ENCODE measurements around the gene DBN1. TPM values are rescaled to one million over a fixed set of nuclear protein-coding genes. Genes with fewer than 3 reads are reported as not detected.
"Not testable (repeated sequence)": the region's sequence is repeated elsewhere in the genome, so short reads cannot be mapped to it uniquely, and the experiment has no call there.

DBN1 gene
- total and polyA plus RNA-seq, 2 donors = 53.9 to 96.5 TPM

- Histone ChIP-seq H3K4me1 (ENCODE audit: insufficient read depth) (no peaks in the 10 kb centered on the region), H3K36me3 (ENCODE audit: insufficient read depth) (no peaks in the 10 kb centered on the region), H3K27ac (ENCODE audit: low read depth) (no peak overlapping the region), H3K4me3 (ENCODE audit: low read depth, low read length) (no peak overlapping the region)
- 73% methylated on average over 16 of the region's 16 CpGs for WGBS
- DNase-seq (ENCODE audit: extremely low spot score) = no peak
These were observed 17.6 kb upstream of the DBN1 start for GRCh38 chr5:177490992-177491391.

DNA sequence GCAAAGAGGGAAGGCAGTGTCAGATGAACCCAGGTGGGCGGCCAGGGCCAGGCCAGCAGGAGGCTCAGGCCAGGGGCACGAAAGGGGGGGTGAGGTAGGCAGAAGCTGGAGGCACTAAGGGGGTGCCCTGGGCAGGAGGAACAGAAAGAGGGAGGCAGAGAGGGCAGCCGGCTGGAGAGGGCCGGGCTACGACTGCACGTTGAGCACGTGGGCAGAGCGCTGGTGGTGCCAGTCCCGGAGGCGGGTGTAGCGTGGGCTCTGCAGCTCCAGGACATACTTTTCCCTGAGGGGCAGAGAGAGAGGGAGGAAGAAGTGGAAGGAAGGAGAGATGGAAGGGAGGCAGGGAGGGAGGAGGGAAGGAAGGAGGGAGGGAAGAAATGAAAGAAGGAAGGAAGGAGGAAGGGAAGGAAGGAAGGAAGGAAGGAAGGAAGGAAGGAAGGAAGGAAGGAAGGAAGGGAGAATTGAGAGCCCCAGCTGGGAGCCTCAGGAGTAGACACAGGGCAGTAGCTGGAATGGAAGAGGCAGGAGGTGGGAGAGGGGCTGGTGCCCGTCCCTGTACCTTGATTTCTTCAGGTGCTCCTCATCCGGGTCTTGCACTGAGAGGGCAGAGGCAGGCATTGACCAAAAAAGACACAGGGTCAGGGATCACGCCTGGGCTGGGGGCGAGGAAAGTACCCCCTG lies 17.0 kb upstream of the DBN1 start:
- Histone ChIP-seq H3K27ac (ENCODE audit: low read depth) (no peak overlapping the region), H3K4me3 (ENCODE audit: low read depth, low read length) (no peak overlapping the region), H3K4me1 (ENCODE audit: insufficient read depth) (no peaks in the 10 kb centered on the region), H3K36me3 (ENCODE audit: insufficient read depth) (no peaks in the 10 kb centered on the region)
- 65% methylated on average over 15 of the region's 15 CpGs for WGBS
- no peak for DNase-seq (ENCODE audit: extremely low spot score)

DNA sequence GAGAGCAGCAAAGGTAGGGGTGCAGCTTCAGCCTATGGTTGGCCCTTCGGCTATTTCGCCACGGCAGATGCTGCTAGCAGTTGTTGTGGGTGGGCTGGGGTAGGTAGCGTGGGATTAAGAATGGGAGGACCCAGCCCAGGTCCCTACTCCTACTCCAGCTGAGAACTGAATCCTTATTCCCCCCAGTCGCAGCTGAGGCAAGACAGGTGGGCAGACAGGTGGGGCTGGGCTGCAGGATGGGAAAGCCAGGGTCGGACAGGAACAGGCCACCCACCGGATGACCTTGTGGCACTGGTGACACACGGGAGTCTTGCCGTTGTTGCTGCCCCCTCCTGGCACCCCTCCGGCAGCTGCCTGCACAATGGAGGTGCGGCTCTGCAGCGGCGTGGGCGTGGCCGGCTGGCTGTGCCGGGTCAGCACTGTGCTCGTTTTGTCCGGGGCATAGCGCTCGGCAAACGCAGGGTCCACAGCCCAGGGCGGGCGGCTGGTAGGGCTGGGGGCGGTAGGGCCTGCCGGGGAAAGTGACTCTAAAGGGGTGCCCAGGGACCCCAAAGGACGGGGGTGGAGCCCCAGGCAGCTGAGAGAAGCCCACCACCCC lies 15.8 kb upstream of the DBN1 start:
- Histone ChIP-seq H3K27ac (ENCODE audit: low read depth) (no peak overlapping the region), H3K4me3 (ENCODE audit: low read depth, low read length) (no peak overlapping the region), H3K36me3 (ENCODE audit: insufficient read depth) (no peaks in the 10 kb centered on the region), H3K4me1 (ENCODE audit: insufficient read depth) (no peaks in the 10 kb centered on the region)
- DNase-seq (ENCODE audit: extremely low spot score) = no peak
- 59% methylated on average over 26 of the region's 26 CpGs for WGBS

DNA sequence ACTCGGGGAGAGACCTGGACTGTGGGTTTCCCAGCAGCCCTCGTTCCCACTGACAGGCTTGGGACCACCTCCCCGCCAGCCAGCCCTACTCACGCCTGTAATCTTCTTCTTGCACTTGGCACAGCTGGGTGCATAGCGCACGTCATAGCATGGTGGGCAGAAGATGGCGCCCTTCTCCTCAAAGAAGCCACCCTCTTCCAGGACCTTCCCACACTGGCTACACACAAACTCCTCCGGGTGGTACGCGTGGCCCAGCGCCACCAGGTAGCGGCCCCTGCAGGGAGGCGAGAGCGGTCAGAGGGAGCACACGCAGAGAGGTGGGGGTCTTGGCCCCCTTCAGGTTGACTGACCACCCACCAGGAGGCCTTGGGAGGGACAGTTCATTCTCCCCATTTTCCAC lies 14.5 kb upstream of the DBN1 start:
- 80% methylated on average over 15 of the region's 15 CpGs for WGBS
- DNase-seq (ENCODE audit: extremely low spot score) = no peak
- no peaks in the 10 kb centered on the region for H3K4me1 ChIP-seq (ENCODE audit: insufficient read depth)
- H3K27ac ChIP-seq (ENCODE audit: low read depth) = no peak overlapping the region
- H3K4me3 ChIP-seq (ENCODE audit: low read depth, low read length) = no peak overlapping the region
- H3K36me3 ChIP-seq (ENCODE audit: insufficient read depth) = no peaks in the 10 kb centered on the region

DNA sequence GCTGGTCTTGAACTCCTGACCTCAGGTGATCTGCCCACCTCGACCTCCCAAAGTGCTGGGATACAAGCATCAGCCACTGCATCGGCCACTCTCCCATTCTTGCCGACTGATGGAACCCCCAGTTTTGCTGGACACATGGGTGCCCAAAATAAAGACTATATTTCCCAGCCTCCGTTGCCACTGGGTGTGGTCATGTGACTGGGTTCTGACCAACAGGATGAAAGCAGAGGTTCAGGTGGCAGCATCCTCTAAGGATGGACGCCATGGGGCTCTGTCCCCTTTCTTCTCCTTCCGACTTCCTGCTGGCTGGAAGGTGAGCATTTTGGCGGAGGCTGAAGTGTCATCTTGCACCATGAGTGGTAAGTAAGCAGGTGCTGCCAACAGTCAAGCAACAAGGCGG lies 13.7 kb upstream of the DBN1 start:
- WGBS = 86% methylated on average over 8 of the region's 8 CpGs
- H3K36me3 ChIP-seq (ENCODE audit: insufficient read depth) = no peaks in the 10 kb centered on the region
- no peak for DNase-seq (ENCODE audit: extremely low spot score)
- H3K4me3 ChIP-seq (ENCODE audit: low read depth, low read length) = no peak overlapping the region
- H3K27ac ChIP-seq (ENCODE audit: low read depth) = no peak overlapping the region
- no peaks in the 10 kb centered on the region for H3K4me1 ChIP-seq (ENCODE audit: insufficient read depth)

- DNase-seq (ENCODE audit: extremely low spot score) = no peak
- Histone ChIP-seq H3K36me3 (ENCODE audit: insufficient read depth) (no peaks in the 10 kb centered on the region), H3K4me3 (ENCODE audit: low read depth, low read length) (no peak overlapping the region), H3K4me1 (ENCODE audit: insufficient read depth) (no peaks in the 10 kb centered on the region), H3K27ac (ENCODE audit: low read depth) (no peak overlapping the region)
- 91% methylated on average over 3 of the region's 3 CpGs for WGBS
These were observed 12.8 kb upstream of the DBN1 start for GRCh38 chr5:177486256-177486655.

GRCh38 chr5:177485753-177486152 lies 12.3 kb upstream of the DBN1 start:
- 85% methylated on average over 3 of the region's 3 CpGs for WGBS
- not testable (repeated sequence) for H3K4me3 ChIP-seq (ENCODE audit: low read depth, low read length); H3K4me1 ChIP-seq (ENCODE audit: insufficient read depth); H3K36me3 ChIP-seq (ENCODE audit: insufficient read depth); H3K27ac ChIP-seq (ENCODE audit: low read depth); DNase-seq (ENCODE audit: extremely low spot score)

- Histone ChIP-seq H3K4me1 (ENCODE audit: insufficient read depth) (no peaks in the 10 kb centered on the region), H3K4me3 (ENCODE audit: low read depth, low read length) (no peak overlapping the region), H3K27ac (ENCODE audit: low read depth) (no peak overlapping the region), H3K36me3 (ENCODE audit: insufficient read depth) (no peaks in the 10 kb centered on the region)
- 63% methylated on average over 13 of the region's 13 CpGs for WGBS
- DNase-seq (ENCODE audit: extremely low spot score) = no peak
These were observed 11.6 kb upstream of the DBN1 start for GRCh38 chr5:177484902-177485549.

GRCh38 chr5:177483994-177484901 lies 10.8 kb upstream of the DBN1 start:
- 69% methylated on average over 22 of the region's 22 CpGs for WGBS
- no peak for DNase-seq (ENCODE audit: extremely low spot score)
- Histone ChIP-seq H3K36me3 (ENCODE audit: insufficient read depth) (no peaks in the 10 kb centered on the region), H3K4me1 (ENCODE audit: insufficient read depth) (no peaks in the 10 kb centered on the region), H3K4me3 (ENCODE audit: low read depth, low read length) (no peak overlapping the region), H3K27ac (ENCODE audit: low read depth) (no peak overlapping the region)

DNA sequence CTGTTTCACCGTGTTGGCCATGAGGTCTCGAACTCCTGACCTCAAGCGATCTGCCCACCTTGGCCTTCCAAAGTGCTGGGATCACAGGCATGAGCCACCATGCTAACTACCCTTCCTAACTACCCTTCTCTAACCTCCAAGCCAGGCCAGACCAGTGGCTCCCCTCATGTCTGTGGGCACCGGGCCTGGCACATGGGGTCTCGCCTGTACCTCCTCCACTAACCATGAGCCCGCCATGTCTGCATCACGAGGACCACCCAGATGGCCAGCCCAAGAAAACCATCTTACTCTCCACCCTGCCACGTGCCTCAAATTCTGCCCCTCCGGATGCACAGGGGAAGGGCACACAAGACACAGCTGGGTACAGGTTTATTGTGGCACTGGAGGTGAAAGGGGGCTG lies 9.6 kb upstream of the DBN1 start:
- Histone ChIP-seq H3K27ac (ENCODE audit: low read depth) (no peak overlapping the region), H3K4me1 (ENCODE audit: insufficient read depth) (no peaks in the 10 kb centered on the region), H3K36me3 (ENCODE audit: insufficient read depth) (no peaks in the 10 kb centered on the region), H3K4me3 (ENCODE audit: low read depth, low read length) (no peak overlapping the region)
- WGBS = 86% methylated on average over 9 of the region's 9 CpGs
- no peak for DNase-seq (ENCODE audit: extremely low spot score)

DNA sequence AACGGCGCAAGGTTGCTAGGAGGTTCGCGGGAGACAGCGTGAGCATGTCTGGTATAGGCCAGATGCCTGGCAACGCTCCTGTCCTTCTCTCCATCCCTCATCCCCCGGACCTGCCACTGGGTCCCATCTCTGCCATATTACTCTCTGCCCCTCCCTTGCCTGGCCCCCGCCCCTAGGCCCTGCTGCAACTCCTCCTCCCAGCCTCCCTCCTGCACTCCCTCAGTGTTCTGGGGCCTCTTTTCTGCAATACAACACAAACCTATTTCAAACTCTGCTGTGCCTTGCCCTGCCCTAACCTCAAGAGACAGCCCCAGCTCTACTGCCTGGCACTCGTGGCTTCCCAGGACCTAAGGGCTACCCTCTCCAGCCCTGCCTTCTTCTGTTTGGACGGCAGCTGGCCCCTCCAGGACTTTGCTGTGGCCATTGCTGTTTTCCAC lies 8.9 kb upstream of the DBN1 start:
- no peak overlapping the region for H3K4me3 ChIP-seq (ENCODE audit: low read depth, low read length)
- no peak overlapping the region for H3K27ac ChIP-seq (ENCODE audit: low read depth)
- no peaks in the 10 kb centered on the region for H3K4me1 ChIP-seq (ENCODE audit: insufficient read depth)
- H3K36me3 ChIP-seq (ENCODE audit: insufficient read depth) = no peaks in the 10 kb centered on the region
- no peak for DNase-seq (ENCODE audit: extremely low spot score)
- 73% methylated on average over 10 of the region's 10 CpGs for WGBS

DNA sequence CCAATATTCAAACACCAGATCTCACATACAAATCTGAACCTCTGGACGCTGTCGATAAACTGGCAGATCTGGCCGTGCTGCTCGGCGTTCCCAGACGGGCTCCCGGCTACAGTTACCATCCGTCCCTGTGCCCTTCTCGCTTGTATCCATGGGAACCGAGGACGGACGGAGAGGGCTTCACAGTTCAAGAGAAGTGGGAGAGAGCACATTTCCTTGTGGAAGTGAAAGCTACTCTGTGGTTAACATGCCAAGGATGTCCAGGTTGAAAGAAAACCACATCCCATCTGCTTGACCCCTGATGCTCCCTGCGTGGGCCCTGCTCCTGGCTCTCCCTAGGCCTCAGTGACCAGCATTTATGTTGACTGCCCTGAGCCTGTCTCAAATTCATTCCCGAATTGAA lies 6.3 kb upstream of the DBN1 start:
- H3K36me3 ChIP-seq (ENCODE audit: insufficient read depth) = no peaks in the 10 kb centered on the region
- peak overlapping the region; percentile 66 for H3K27ac ChIP-seq (ENCODE audit: low read depth)
- H3K4me1 ChIP-seq (ENCODE audit: insufficient read depth) = no peaks in the 10 kb centered on the region
- DNase-seq (ENCODE audit: extremely low spot score) = no peak
- H3K4me3 ChIP-seq (ENCODE audit: low read depth, low read length) = no peak overlapping the region
- 27% methylated on average over 14 of the region's 14 CpGs for WGBS

DNA sequence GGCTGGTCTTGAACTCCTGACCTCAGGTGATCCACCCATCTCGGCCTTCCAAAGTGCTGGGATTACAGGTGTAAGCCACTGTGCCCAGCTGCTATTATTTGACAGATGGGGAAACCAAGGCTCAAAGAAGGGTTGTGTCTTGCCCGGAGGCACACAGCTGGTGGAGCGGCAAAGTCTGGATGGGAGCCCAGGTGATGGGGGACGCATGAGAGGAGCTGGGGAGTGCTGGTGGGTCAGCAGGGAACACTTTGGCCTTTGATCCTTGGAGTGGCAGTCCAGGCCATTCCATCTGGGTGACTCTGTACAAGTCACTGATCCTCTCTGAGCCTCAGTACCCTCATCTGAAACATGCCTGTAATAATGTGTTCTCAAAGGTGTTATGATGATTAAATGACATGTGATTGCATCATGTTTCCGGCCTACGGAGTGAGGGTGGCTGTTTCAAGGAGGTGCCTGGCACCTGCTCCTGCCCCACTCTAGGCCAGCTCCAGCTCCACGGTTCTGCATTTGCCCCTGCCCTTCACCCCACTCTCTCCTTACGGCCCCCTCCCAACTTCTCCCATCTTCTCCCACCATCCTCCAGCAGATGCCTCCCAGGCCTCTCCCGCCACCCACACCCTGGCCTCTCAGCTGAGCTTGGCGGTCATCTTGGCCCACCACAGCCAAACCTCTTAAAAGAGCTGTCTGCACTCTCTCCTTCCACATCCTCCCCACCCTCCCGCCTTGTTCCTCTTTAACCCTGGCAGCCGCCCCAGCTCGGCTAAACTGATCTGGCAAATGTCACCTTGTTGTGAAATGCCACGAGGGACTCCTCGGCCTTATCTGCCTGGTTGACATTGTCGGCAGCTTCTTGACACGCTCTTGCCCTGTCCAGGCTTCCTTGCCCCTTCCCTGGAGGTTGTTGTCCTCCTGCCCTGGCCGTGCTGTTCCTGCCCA lies 5.5 kb upstream of the DBN1 start:
- Histone ChIP-seq H3K4me1 (ENCODE audit: insufficient read depth) (no peaks in the 10 kb centered on the region), H3K36me3 (ENCODE audit: insufficient read depth) (no peaks in the 10 kb centered on the region), H3K27ac (ENCODE audit: low read depth) (peak overlapping the region; percentile 55), H3K4me3 (ENCODE audit: low read depth, low read length) (no peak overlapping the region)
- no peak for DNase-seq (ENCODE audit: extremely low spot score)
- WGBS = 22% methylated on average over 18 of the region's 18 CpGs
